GM18861 (cell line): ENCODE data around the gene NPM1.

Experiments
- ATAC-seq: cut with Tn5 transposase; IDR thresholded peaks from one replicate; pipeline ENCODE4 v1.9.1; 2021; ENCODE audit not compliant: unreplicated experiment

Gene NPM1

DNA sequence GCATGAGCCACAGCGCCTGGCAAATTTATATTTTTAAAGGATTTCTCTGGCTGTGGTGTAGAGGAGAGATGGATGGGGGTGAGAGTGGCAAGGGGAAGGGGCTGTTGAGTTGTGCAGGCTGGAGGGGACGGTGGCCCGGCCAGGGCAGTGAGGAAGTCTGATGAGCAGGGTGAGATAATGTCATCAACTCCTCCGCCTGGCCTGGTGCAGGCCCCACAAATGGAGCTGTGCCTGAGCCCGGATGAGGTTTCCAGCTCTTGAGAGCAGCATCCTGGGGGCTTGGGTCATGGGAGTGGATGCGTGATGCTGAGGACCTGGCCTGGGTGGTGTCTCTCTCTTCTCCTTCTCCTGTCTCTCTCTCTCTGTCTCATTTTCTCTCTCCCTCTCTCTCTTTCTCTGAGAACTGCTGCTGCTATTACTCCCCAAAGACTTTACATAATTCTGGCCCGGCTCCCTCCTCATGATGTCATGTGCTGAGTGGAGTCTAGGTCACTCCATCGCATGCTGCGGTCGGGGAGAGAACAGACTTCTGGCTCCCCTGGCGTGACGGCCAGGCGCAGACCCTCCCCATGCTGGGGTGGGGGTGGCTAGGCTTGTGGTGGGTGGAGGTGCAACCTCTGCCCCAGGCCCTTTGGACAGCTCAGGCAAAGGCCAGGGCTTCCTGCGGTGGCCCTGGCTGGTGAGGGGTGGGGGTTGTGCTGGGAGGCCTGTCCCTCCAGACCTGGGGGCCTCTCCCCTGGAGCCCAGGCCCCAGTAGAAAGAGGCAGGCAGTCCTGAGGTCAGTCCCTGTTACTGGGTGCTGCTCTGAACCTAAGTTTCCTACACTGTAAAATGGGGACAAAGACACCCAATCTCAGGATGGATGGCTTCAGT is 58.2 kb downstream of the NPM1 start:
- ATAC-seq, result no peak

DNA sequence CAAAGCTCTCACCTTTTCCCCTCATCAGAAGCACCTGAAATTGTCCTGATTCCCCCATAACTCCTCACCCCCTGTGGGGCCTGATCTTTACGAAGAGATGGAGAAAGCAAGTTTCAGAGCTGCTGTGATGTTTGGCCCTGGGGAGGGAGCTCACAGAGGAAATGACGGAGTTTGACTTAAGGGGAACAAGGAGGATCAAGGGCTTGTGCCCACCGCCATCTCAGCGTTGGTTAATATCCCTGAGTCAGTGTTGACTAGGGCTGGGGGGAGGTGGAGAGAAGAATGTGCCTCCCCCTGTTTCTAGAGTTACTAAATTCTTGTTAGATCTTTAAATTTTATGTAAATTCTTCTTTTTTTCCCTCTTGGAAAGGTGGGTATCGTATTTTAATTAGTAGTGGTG is 59.6 kb downstream of the NPM1 start:
- no peak for ATAC-seq

DNA sequence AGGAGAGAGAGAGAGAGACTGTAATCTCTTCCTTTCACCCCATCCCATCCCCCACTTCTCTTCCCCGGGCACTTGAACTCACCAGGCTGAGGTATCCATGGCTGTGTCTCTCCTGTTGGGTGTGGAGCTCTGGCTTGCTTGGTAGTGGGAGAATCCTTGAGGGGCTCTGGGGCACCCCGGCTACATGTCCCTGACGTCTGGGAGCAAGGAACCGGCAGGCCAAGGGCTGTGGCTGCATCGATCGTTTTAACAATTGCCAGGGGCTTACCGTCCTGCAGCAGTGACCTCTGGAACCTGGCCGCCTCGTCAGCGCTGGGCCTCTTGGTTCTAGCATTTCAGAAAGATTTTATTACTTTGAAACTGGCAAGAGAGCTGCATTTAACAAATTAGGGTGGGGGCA is 61.8 kb downstream of the NPM1 start:
- no peak for ATAC-seq

DNA sequence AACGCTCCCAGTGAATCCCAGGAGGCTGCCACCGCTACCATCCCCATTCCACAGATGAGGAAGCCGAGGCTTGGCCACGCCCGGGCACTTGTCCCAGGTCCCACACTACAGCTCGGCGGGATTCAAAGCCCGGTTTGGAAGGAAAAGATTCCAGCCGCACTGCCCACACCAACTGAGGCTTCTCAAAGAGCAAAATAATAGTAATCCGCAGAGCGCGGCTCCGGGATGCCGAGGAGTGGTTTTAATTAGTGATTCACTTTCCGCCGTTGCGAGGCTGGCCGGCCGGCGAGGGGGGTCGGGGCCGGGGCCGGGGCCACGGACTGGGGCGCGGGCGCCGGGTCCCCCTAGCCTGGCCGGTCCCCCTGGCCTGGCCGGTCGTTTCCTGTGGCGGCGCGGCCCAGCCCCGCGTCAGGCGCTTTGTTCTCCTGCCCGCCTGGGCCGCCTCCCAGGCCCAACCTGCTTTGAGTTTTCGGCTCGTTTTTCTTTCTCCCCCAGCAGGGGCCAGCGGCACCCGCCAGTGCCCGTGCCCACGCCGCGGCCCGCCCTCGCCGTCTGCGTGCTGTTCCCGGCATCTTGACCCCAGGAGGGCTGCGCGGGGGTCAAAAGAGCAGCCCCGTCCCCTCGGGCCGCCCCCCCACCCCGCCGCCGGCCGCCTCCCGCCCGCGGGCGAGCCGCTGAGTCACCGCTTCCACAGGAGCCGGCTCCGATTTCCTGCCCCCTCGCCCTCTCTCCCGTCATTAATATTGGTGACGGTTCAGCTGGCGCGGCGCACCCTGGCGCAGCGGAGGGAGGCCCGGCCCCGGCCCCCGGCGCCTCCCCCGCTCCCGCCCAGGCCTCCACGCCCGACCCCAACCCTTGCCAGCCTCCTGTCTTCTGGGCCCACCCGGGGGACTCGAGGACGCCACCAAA is 63.0 kb downstream of the NPM1 start:
- no peak for ATAC-seq

DNA sequence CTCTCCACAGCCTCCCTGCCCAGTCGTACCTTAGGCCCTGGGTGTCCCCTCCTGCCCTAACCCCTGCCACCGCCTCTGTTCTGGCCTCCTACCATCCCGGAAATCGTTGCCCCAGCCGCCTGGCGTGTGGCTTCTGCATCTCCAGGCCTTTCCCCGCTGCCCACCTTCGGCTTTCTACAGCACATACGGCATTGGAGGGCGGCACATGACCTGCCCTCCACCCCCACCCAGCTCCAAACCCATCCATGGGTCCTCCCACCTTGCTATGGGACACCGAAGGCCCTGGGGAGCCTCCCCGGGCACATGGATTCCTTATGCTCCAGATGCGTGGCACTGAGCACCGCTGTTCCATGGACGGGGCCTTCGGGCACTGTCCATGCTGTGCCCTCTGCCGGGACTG is 63.8 kb downstream of the NPM1 start:
- ATAC-seq, result no peak

DNA sequence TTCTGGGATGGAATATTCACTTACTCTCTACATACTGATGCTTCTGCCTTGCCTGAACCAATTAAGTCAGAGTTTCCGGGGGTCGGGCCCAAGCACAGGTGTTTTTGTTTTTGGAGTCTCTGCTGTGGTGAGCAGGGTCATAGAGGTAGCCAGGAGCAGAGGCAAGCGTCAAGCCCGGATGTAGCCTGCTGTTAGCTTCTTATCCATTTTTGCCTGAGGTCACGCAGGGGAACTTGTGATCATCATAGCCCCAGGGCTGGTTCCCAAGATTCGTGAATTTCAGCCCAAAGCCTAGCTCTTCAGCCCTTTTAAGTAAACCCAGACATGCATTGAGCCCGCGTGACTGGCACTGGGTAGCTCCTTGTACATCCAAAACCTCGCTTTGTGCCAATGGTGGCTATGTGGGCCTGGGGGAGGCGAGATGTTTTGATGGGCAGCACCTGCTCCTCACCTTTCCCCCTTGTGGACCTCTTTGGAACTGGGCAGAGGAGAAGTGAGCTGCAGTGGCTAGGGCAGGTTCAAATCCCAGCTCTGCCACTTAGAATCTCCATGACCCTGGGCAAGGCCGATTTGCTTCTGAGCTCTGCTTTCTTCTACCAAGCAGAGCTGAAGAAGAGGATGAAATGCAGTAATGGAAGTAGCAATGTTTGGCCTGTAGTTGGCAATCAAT is 65.5 kb downstream of the NPM1 start:
- ATAC-seq, result no peak

DNA sequence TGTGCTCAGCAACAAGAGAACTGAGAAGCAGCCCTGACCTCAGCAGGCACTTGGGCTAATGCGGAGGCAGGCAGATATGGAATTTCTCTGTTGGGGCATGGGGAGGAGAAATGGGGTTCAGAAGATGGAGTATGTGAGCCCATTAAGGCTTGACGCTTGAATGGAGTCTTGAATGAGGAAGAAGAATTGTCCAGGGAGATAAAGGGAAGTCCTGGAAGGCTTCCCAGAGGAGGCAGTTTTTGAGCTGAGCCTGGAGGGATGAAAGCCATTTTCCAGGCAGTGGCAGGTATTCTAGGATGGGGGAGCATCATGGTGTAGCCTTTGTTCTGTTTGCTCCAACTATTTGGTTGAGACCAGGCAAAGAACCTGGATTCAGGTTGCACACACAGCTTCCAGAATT is 66.3 kb downstream of the NPM1 start:
- no peak for ATAC-seq

DNA sequence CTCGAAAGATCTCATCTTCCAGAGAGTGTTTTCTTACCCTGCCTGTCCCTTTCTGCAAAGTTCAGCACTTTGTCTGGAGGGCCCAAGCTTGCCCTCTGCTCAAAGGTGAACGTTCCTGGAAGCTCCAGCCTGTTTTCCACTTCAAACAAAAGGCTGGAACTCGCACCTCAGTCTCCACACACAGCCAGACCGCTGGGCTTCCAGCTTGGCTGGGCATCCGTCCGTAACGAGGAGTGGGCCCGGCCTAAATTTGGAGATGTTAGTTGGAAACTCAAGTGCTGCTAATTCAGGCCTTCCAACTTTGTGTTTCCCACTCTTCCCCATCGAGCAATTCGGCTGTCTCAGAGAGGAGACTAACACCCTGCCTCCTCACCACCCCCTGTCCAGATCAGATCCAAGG is 66.9 kb downstream of the NPM1 start:
- no peak for ATAC-seq

DNA sequence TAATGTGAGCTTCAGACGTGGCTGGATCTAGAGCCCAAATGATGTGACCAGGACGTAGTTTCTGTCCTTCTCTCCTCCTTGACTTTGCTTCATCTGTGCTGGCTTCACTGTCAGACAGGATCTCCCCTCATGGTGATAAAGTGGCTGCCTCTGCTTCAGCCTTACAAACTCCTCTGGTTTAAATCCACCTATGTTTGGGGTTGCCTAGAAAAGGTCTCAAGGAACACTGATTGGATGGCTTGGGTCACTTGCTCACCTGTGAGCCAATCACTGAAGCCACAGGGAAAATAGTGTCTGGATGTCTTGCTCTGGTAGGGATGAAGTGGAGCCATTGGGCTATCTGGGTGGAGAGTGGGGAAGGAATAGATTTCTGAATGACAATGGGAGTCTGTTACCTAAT is 67.9 kb downstream of the NPM1 start:
- ATAC-seq, result no peak

DNA sequence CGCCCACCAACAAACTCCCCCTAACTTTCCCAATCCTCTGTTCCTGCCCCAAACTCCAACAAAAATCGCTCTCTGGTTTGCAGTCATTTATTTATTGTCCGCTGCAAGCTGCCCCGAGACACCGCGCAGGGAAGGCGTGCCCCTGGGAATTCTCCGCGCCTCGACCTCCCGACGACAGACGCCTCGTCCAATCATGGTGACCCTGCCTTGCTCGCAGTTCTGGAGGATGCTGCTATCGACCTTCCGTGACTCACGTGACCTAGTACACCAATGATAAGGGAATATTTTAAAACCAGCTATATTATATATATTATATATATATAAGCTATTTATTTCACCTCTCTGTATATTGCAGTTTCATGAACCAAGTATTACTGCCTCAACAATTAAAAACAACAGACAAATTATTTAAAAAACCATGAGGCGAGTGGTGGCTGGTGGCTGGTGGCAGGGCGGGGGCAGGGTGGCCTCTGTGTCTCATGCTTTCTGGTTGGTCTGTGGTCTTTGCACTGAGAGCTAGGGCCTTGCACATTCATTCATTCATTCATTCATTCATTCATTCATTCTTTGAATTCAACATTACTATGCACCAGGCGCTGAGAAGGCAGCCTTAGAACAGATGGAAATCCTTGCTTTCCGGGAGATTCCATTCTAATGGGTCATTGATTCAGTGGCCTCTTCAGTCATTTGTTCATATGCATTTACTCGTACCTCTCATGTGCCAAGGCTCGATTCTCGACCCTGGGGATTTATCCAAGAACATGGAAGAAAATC is 69.7 kb downstream of the NPM1 start:
- ATAC-seq, result no peak

DNA sequence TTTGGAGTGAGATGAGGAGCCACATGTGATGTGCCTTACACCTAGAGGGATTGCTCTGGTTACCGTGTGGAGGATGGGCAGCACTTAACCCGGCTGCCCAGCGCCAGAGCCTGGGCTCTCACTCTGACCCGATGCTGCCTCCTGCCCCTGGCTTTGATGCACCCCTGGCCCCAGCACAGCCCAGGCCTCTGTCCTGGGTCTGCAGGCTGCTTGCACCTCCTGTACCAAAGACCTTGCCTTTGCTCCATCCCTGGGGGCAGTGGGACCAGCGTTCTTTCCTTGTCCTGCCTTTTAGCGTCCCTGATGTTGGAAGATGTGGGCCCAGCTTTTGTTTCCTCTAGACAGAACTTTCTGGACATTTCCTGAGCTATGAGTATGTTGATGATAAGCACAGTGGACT is 72.2 kb downstream of the NPM1 start:
- ATAC-seq, result no peak
